HG03045 (cell line): ENCODE data around the gene MACROH2A1.
A peak's percentile ranks its signal among the peaks of the same experiment; 100 is the strongest.

Experiments
- ATAC-seq: cut with Tn5 transposase; IDR thresholded peaks from one replicate; pipeline ENCODE4 v1.9.1; 2021; ENCODE audit warnings: mild to moderate bottlenecking, moderate library complexity; ENCODE audit not compliant: unreplicated experiment

Gene MACROH2A1

GRCh38 chr5:135398855-135399793, at the start of gene MACROH2A1:
MACROH2A1 (minus strand) TSS chr5:135399231; CDS start chr5:135389093, 10,138 bp downstream.
- ATAC-seq: peak; percentile 91

DNA sequence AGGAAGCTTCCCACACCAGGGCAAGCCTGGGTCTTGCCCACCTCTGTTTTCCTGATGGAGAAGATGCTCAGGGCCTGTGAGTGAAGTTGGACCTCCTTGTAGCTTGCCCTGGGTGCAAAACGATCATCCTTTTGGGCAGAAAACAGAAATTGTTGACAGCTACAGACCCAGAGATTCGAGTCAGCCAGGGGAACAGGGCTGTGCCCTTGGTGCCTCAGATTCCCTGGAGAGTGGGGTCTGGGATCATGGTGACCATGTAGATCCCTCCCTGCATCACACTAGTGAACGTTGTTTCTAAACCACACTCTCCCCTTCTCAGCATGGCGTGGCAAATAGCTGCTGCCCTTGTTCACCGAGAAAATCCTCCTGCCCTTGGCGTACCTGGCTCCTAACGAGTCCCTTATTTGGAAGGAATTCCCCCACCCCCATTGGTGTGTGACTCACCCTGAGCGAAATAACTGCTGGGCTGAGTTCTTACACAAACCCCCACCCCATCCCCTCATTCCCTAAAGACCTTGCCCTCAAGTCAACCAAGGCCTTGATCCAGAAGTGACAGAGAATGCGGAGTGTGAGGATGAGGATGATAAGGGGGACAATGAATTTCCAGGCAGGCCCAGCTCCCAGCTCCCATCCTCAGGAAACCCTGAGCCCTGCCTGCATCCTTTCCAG, 49.2 kb upstream of the MACROH2A1 start:
- ATAC-seq: no peak

DNA sequence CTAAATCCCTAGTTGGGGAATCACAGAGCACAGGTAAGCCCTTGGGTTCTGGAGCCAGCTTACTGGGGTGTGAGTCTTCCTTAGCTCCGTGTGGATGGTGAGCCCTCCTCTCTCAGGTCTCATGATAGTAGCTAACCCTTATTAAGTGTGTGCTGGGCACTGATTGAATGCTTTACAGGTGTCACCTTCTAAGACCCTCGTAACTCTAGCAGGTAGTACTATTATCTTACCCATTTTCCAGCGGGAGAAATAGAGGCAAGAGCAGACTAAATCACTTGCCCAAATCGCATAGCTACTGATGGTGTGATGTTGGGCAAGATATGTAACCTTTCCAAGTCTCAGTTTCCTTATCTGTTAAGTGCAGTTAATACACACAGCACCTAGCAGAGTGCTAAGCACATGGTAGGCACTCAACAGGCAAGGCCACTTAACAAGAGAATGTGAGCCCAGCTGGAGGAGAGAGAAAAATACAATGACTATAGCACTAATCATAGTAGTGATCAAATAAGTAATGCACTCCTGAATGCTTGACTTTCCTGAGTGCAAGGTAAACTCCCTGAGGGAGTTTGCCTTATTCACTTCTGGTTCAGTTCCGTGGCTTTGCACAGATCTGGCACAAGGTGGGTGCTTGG, 48.4 kb upstream of the MACROH2A1 start, which contains the start of gene DCANP1:
Gene DCANP1, minus strand, starts transcription at position 51 of the 632 bp plus-strand sequence. CDS start 240 bp downstream, outside the sequence.
- ATAC-seq: no peak

GRCh38 chr5:135446615-135447014, 47.6 kb upstream of the MACROH2A1 start:
- ATAC-seq: no peak

- no peak for ATAC-seq
Observed at GRCh38 chr5:135446206-135446605, 47.2 kb upstream of the MACROH2A1 start.

- ATAC-seq: no peak
Observed at GRCh38 chr5:135445306-135445985, 46.4 kb upstream of the MACROH2A1 start.

GRCh38 chr5:135444881-135445280, 45.9 kb upstream of the MACROH2A1 start:
- ATAC-seq: no peak

DNA sequence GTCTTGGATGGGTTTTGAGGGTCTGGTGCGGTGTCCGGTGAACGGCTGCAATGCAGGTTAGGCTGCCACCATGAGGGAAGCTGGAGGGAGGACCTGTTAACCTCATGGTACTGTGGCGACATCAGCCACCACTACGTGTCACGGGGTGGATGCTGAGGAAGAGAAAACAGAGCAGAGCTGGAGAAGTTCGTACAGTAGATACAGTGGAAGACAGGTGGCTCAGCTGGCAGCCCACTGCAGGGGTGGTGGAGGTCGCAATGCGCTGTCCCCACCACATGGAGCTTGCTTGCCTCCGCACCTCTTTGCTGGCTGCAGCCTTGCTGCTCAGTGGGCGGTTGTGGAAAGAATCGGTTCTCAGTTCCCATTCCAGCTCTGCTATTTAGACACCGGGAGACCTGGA, 45.3 kb upstream of the MACROH2A1 start:
- ATAC-seq: no peak

DNA sequence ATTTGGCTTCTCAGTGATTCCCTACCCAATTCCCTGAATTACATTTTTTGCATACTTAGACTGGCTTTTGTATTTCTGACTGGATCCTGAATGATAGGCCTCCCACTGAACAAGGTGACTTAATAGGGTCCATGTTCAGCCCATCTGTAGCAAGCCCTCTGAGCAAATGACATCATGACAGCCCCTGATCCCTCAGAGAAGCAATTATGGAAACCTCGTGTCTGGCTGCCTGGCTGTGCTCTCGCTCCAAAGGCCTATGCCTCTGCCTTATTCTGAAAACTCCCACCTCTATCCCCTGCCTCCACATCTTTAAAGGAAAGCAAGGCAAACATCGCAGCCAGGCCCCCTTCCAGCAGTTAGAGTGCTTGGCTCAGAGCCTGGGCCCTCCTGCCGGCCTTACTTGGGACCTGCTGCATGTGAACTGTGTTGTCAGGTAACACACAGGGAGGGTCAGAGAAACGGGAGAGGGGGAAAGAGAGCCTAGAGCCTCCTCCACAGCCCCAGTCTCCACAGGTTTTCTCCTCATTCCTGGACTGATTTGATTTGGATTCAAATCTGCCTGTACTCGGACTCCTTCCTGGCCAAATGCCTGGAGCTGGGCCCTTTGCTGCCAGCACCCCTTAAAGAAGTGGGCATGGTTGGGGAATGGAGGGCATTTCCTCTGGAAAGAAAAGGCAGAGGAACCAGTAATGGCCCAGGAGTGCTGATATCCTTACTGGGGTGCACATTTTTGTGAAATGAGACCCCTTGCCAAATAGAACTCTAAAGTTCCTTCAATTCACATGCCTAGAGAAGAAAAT, 44.3 kb upstream of the MACROH2A1 start:
- no peak for ATAC-seq

GRCh38 chr5:135442431-135443160, 43.6 kb upstream of the MACROH2A1 start:
- ATAC-seq: no peak

- no peak for ATAC-seq
Observed at GRCh38 chr5:135441919-135442318, 42.9 kb upstream of the MACROH2A1 start.

GRCh38 chr5:135441350-135441831, 42.4 kb upstream of the MACROH2A1 start:
- ATAC-seq: no peak

DNA sequence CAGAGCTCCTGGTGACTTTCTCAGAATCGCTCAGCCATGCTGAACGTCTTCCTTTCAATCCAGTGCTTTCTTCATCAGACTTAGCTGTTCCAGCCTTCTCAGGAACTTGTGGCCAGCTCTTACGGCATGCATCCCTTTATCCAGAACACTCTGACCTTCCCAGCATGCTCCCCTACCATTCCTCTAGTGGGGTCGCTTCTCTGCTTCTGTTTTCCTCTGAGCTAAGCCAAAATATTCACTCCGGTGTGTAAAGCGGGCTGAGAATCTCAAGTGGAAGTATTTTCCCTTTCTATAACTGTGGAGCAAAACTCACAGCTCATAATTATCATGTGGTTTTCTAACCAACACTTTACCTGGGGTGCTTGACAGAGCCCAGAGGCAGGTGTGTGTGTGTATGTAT, 41.9 kb upstream of the MACROH2A1 start:
- no peak for ATAC-seq

GRCh38 chr5:135439231-135440205, 40.5 kb upstream of the MACROH2A1 start:
- ATAC-seq: no peak

GRCh38 chr5:135438636-135439221, 39.7 kb upstream of the MACROH2A1 start:
- ATAC-seq: no peak

DNA sequence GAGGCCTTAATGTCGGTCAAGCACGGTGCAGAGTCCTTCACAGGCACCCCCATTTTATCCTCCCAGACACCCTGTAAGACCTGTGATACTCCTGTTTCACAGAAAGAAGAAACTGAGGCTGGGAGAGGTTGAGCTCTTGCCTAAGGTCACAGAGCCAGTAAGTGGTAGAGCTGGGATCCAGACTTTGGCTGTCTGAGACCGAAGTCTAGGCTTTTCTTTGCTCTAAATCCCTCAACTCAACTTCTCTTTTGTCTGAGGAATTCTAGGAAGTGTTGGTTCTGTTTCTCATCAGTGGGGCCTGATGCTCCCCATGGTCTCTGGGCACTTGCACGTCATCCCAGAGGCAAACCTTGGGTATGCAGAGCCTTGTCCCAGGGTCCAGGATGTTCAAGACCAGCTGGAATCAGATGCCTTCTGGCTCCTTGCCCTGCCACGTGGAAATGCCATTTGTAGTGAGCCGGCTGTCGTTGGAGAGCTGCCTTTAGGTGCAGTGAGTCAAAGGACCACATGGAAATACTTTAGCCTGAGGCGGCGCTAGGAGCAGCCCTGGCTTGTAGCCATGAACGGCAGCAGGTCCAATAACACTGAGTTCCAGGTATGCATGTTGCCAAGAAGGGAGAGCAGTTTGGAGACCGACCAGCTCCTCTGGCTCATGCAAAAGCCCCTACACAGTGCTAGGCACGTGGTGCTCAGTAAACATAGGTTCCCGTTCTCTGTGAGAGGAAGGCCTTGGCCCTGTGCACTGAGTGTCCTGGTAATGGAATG, 38.9 kb upstream of the MACROH2A1 start:
- no peak for ATAC-seq

DNA sequence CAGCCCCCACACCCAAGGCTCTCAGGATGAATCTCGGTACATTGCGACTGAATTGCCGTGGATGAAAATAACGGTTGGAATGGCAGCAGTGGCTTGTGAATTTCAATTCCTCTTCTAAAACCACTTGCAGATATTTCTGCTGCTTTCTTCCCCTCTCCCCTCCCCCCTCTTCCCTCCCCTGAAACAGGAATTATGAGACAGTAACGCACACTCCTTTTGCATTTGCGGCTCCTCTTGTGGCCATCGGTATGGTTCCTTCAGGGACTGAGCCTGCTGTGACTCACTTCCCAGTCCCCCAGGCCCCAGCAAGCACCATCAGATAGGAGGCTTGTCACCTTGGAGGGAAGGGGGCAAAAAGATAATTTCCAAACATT, 38.4 kb upstream of the MACROH2A1 start:
- no peak for ATAC-seq
